ENCODE measurements around the gene ABI1.

GRCh38 chr10:26859241-26860101, 1.3 kb downstream of the ABI1 start:
- TF ChIP-seq POLR2AphosphoS5 (IDR thresholded peaks at IDR 0.05; ENCODE audit: borderline replicate concordance, low read depth, low read length) (no peak), EZH2 (IDR thresholded peaks at IDR 0.05) (no peak)

Data from SK-N-MC (cell line).